HCT116 (cell line): ENCODE data around the gene ITGB1. TPM values are rescaled to one million over a fixed set of nuclear protein-coding genes. Genes with fewer than 3 reads are reported as not detected.

ENCODE experiments used
- ATAC-seq: fragments of 200-7000 bp; cut with Tn5 transposase; 2 replicates; pipeline ENCODE4 v1.9.1; 2020; ENCODE audit warnings: mild to moderate bottlenecking, moderate library complexity
- BruUV-seq: library from RNA; stranded (reverse); fragments of 400-500 nt; replicated peaks from 2 replicates; lab custom pipeline; 2021; lab: Mats Ljungman, UMichigan
- CTCF ChIA-PET: fragments of 300-600 bp; sonication (Branson Sonifier 250); formaldehyde crosslinking; loops from one replicate; lab custom pipeline; 2021; ENCODE audit warnings: antibody characterized with exemption; lab: Charles Lee
- POLR2A ChIA-PET: fragments of 300-600, 350-600 bp; sonication (Branson Sonifier 250); formaldehyde crosslinking; loops from one replicate; lab custom pipeline; 2021; ENCODE audit warnings: antibody characterized with exemption; lab: Charles Lee
- RAD21 ChIA-PET, 2 experiments: fragments of 300-600 bp; sonication (Branson Sonifier 250); formaldehyde crosslinking; loops; one replicate each; lab custom pipeline; 2023; ENCODE audit warnings: low total read pairs in 2 of 2; ENCODE audit not compliant: uncharacterized antibody in 2 of 2, unreplicated experiment in 2 of 2, low non-redundant PET in 1 of 2; lab: Charles Lee
- DNase-seq: peaks from one replicate; pipeline ENCODE4 v3.0.0-alpha.2; 2010; ENCODE audit warnings: low read depth, low spot score
- H2AFZ ChIP-seq: fragments of 200-600 bp; shearing (Covaris generic), sonication (generic); 2 replicates; pipeline ENCODE4 v1.6.1; 2017; ENCODE audit warnings: low read depth, mixed run types, mixed read lengths, antibody characterized with exemption, low read length; ENCODE audit not compliant: poor library complexity, severe bottlenecking
- H3K27ac ChIP-seq: 2 replicates; pipeline ENCODE4 v1.5.1; 2012; ENCODE audit warnings: low read depth, low read length
- H3K27me3 ChIP-seq: fragments of 200-600 bp; sonication (generic); 2 replicates; pipeline ENCODE4 v1.6.1; 2016; ENCODE audit warnings: mixed run types, low read length, mixed read lengths; ENCODE audit not compliant: insufficient read depth
- H3K36me3 ChIP-seq, 2 experiments: fragments of 200-500 bp in 1 of 2; fragments of 200-600 bp in 1 of 2; sonication (Bioruptor generic) in 1 of 2; sonication (generic) in 1 of 2; 2 replicates each; pipeline versions ENCODE4 v1.5.1 to v1.6.1; 2014 to 2016; ENCODE audit warnings: low read length in 2 of 2, inconsistent platforms in 1 of 2, mixed read lengths in 1 of 2, mixed run types in 1 of 2; ENCODE audit not compliant: insufficient read depth in 2 of 2, control insufficient read depth in 1 of 2
- H3K4me1 ChIP-seq, 2 experiments: fragments of 200-600 bp in 1 of 2; sonication (generic) in 1 of 2; 2 replicates each; pipeline versions ENCODE4 v1.5.1 to v1.6.1; 2012 to 2017; ENCODE audit warnings: low read length in 2 of 2, inconsistent platforms in 1 of 2, mild to moderate bottlenecking in 1 of 2, mixed read lengths in 1 of 2, mixed run types in 1 of 2, moderate library complexity in 1 of 2; ENCODE audit not compliant: insufficient read depth in 2 of 2, control insufficient read depth in 1 of 2
- H3K4me2 ChIP-seq: fragments of 200-600 bp; sonication (generic); 2 replicates; pipeline ENCODE4 v1.6.1; 2017; ENCODE audit warnings: mixed run types, low read length, mixed read lengths
- H3K4me3 ChIP-seq, 2 experiments: fragments of 200-600 bp in 1 of 2; sonication (generic) in 1 of 2; replicated peaks in 1 of 2; 2 replicates each; pipeline ENCODE4 v1.5.1; 2011 to 2016; ENCODE audit warnings: low read length in 2 of 2, control low read depth in 1 of 2, low read depth in 1 of 2, mild to moderate bottlenecking in 1 of 2, mixed read lengths in 1 of 2, mixed run types in 1 of 2
- H3K79me2 ChIP-seq: fragments of 200-600 bp; sonication (generic); 2 replicates; pipeline ENCODE4 v1.6.1; 2017; ENCODE audit warnings: mild to moderate bottlenecking, mixed run types, low read length, moderate library complexity, mixed read lengths; ENCODE audit not compliant: insufficient read depth
- H3K9ac ChIP-seq: fragments of 200-600 bp; sonication (generic); 2 replicates; pipeline ENCODE4 v1.6.1; 2016; ENCODE audit warnings: low read length, mixed read lengths
- H3K9me2 ChIP-seq: fragments of 200-600 bp; sonication (generic), shearing (Covaris generic); 2 replicates; pipeline ENCODE4 v1.6.1; 2017; ENCODE audit warnings: mixed run types, mild to moderate bottlenecking, moderate library complexity; ENCODE audit not compliant: insufficient read depth
- H3K9me3 ChIP-seq, 2 experiments: fragments of 200-500 bp in 1 of 2; fragments of 200-600 bp in 1 of 2; sonication (Bioruptor generic) in 1 of 2; sonication (generic) in 1 of 2; 2 replicates each; pipeline ENCODE4 v1.6.1; 2014 to 2017; ENCODE audit warnings: low read length in 2 of 2, mixed read lengths in 2 of 2, inconsistent platforms in 1 of 2, low read depth in 1 of 2, mild to moderate bottlenecking in 1 of 2, mixed run types in 1 of 2, moderate library complexity in 1 of 2; ENCODE audit not compliant: control insufficient read depth in 1 of 2, insufficient read depth in 1 of 2
- H4K20me1 ChIP-seq: fragments of 200-600 bp; sonication (generic), shearing (Covaris generic); 2 replicates; pipeline ENCODE4 v1.6.1; 2017; ENCODE audit warnings: mixed run types, mild to moderate bottlenecking, moderate library complexity; ENCODE audit not compliant: insufficient read depth
- ATF3 ChIP-seq: IDR thresholded peaks from 2 replicates; pipeline ENCODE4 v1.6.1; 2012
- CBX3 ChIP-seq: IDR thresholded peaks from 2 replicates; pipeline ENCODE4 v1.6.1; 2012; ENCODE audit warnings: low read depth
- FOSL1 ChIP-seq: IDR thresholded peaks from 2 replicates; pipeline ENCODE4 v1.6.1; 2012; ENCODE audit warnings: low read depth
- JUND ChIP-seq: IDR thresholded peaks from 2 replicates; pipeline ENCODE4 v1.6.1; 2012
- MAX ChIP-seq: IDR thresholded peaks from 2 replicates; pipeline ENCODE4 v1.6.1; 2012
- POLR2A ChIP-seq: IDR thresholded peaks from 2 replicates; pipeline ENCODE4 v1.7.0; 2011; ENCODE audit warnings: borderline replicate concordance; ENCODE audit not compliant: insufficient read depth, insufficient read length; ENCODE audit errors: extremely low read depth
- intact Hi-C: fragments of 100-400 bp; cut with micrococcal nuclease; formaldehyde crosslinking; loops from 2 replicates; pipeline ENCODE4 v1.10.0; 2022
- total RNA-seq: library from RNA; stranded (reverse); gene quantifications from one replicate; pipeline ENCODE4 v1.2.1, GENCODE V29; 2021; ENCODE audit not compliant: unreplicated experiment

ITGB1 gene
- total RNA-seq, 1 experiment from 2014 or later: 366 TPM

GRCh38 chr10:32963096-32963495 lies 5.1 kb upstream of the ITGB1 start:
- TF ChIP-seq MAX: 0 out of 2 replicates have a peak, but pooled peaks have one; percentile 7
- no peak for TF ChIP-seq ATF3
- TF ChIP-seq CBX3: peak; percentile 27; the same call in 1 of the 2 replicates
- TF ChIP-seq JUND: peak; percentile 53
- no peak for TF ChIP-seq FOSL1
- TF ChIP-seq, all 23 proteins: peak for 3
- Histone ChIP-seq H3K9ac (peak overlapping the region; percentile 40), H3K4me1 (peaks cover 27 to 61% of the 10 kb centered on the region in 2 experiments), H3K27ac (peak overlapping the region; percentile 78; the same call in 1 of the 2 replicates), H3K4me2 (peak overlapping the region; percentile 81), H3K36me3 (no peaks in the 10 kb centered on the region), H3K9me3 (no peaks in the 10 kb centered on the region), H3K27me3 (no peaks in the 10 kb centered on the region), H3K79me2 (peaks cover 15% of the 10 kb centered on the region), H4K20me1 (no peaks in the 10 kb centered on the region), H2AFZ (peak overlapping the region; percentile 24), H3K9me2 (no peaks in the 10 kb centered on the region), H3K4me3 (peak overlapping the region in 1 of 2 experiments; percentile 49; a peak in 1 of 4 replicates)
- POLR2A ChIA-PET: interaction anchor here (1.8 kb wide), 1 partner anchor 18 kb away, joined by 11 read pairs; no protein-coding TSS in a partner anchor
- RAD21 ChIA-PET: no interaction called here
- CTCF ChIA-PET: interaction anchor here (0.7 kb wide), 1 partner anchor 18 kb away, joined by 3 read pairs; no protein-coding TSS in a partner anchor
- DNase-seq (no peak), ATAC-seq (no peak)
- intact Hi-C loops: no loop called here
- BruUV-seq: no TSS peak

- RAD21 ChIA-PET: no interaction called here
- CTCF ChIA-PET: interaction anchor here (1.4 kb wide), 1 partner anchor 46 kb away, joined by 3 read pairs; no protein-coding TSS in a partner anchor
- no peak for DNase-seq
- no peaks in the 10 kb centered on the region for H4K20me1 ChIP-seq
- TF ChIP-seq POLR2A: no peak
- TF ChIP-seq MAX: peak; percentile 8; the same call in 1 of the 2 replicates
- TF ChIP-seq, all 23 proteins: peak for 1
- H3K27me3 ChIP-seq: no peaks in the 10 kb centered on the region
- peak overlapping the region; percentile 78; the same call in 1 of the 2 replicates for H3K27ac ChIP-seq
- intact Hi-C loops: no loop called here
- no peaks in the 10 kb centered on the region for H3K9me3 ChIP-seq
- H3K4me1 ChIP-seq: peaks cover 27 to 61% of the 10 kb centered on the region in 2 experiments
- H3K9me2 ChIP-seq: no peaks in the 10 kb centered on the region
- no peak for ATAC-seq
- BruUV-seq: no TSS peak
- peak overlapping the region in 1 of 2 experiments; percentile 49; a peak in 3 of 4 replicates for H3K4me3 ChIP-seq
- H3K9ac ChIP-seq: peak overlapping the region; percentile 40
- peak overlapping the region; percentile 81 for H3K4me2 ChIP-seq
- H3K36me3 ChIP-seq: no peaks in the 10 kb centered on the region
- POLR2A ChIA-PET: interaction anchor here (1.1 to 1.9 kb wide), 2 partner anchors 8 to 18 kb away, joined by 3 to 12 read pairs; no protein-coding TSS in a partner anchor
- peaks cover 16% of the 10 kb centered on the region for H3K79me2 ChIP-seq
- H2AFZ ChIP-seq: no peak overlapping the region
Observed at GRCh38 chr10:32962521-32962920, 4.5 kb upstream of the ITGB1 start.
